ENCODE measurements around the gene UNC5A. TPM values are rescaled to one million over a fixed set of nuclear protein-coding genes. Genes with fewer than 3 reads are reported as not detected.

UNC5A gene
- total RNA-seq, 1 donor from 2014 or later: 6.1 TPM

DNA sequence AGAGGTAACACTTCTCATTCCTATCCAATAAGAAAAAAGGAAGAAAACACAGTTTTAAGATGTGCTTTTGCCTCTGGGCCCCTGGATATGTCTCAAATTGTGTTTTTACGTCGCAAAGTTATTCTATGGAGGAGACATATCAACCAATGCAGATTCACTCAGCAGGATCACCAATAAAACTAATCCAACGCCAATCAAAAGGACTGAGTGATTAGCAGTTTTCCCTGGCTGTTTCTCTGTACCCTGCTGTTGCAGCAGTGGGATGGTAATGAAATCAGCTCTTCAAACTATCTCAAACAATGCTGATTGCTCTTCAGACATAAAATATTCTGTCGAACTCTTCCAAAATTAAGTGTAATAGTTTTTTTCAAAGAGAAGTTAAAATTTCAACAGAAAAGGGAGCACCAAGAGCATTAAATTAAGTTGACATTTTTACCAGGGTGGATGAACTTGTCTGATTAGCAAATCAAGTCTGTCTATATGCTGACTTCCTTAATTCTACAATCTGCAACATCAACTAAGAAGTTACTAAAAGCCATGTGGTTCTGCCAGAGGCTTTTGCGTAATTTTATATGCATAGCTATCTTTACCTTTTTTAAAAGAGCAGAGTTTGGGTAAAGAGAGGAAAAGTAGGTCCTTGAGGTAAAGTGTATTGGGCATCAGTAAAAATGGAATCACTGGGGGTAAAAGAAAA lies 98.5 kb downstream of the UNC5A start:
- FAIRE-seq (no peak), DNase-seq (ENCODE audit: low spot score in 2 of 2) (no peak)

DNA sequence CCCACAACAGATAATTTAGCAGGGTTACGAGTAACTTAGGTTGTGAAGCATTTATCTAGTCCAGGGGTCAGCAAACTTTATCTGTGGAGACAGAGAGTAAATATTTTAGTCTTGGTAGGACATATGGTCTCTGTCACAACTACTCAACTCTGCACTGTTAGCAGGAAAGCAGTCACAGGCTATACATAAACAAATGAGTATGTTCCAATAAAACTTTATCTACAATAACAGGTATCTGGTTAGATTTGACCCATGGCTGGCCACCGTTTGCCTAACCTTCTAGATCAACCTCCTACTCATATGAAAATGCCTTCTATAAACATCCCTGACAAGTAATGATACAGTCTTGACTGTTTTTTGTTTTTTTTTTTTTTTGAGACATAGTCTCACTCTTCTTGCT lies 101.8 kb downstream of the UNC5A start:
- no peak for DNase-seq (ENCODE audit: low spot score in 2 of 2)
- FAIRE-seq: no peak

DNA sequence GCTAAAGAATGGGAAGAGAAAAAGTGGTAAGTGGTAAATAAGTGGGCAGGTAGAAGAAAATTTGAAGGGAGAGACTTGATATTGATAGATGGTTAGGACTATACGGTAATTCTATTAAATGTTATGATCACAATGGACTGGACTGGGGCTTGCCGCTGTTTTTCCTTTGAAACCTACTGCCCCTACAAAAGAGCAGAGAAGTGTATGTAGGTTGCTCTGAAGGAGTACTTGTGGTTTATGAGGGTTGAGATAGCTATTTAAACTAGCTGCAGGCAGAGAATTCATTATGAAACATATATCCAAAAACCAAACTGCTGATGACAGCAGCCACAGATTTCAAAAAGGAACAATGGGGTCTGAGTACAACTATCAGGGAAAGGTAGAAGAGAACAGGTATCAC lies 105.5 kb downstream of the UNC5A start:
- FAIRE-seq (no peak), DNase-seq (ENCODE audit: low spot score in 2 of 2) (no peak)

DNA sequence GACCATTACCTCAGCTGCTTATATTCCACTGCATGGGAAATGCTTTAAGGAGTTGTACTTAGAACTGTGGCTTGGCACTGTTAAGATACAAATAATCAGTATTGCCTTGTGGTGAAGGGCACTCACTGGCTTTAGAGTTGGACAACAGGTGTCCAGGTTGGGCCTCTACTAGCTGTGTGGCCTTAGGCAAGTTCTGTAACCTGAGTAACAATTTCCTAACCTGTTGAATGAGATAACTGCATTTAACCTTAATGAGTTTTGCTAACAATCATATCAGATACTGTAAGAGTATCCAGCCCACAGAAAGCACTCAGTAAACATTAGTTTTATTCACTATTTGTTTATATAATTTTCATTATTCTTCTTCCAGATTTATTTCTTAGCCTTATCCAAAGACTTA lies 106.0 kb downstream of the UNC5A start:
- FAIRE-seq: no peak
- no peak for DNase-seq (ENCODE audit: low spot score in 2 of 2)

DNA sequence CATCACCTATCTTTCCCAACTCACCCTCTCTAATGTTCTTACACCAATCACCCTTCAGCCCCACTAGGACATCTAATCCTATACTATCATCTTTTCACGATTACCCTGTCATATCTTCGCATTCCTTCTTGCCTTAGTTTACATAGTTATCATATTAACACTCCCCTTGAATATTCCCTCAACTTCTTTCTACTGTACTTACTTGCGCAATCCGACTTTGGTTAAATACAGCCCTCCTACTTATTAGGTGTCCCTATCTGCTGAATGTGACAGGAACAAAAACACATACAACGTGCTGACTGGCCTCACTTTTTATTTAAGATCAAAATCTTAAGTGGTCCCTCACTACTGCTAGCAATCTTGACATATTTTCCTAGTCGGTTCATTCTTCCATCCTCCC lies 108.3 kb downstream of the UNC5A start:
- FAIRE-seq (no peak), DNase-seq (ENCODE audit: low spot score in 2 of 2) (no peak)

DNA sequence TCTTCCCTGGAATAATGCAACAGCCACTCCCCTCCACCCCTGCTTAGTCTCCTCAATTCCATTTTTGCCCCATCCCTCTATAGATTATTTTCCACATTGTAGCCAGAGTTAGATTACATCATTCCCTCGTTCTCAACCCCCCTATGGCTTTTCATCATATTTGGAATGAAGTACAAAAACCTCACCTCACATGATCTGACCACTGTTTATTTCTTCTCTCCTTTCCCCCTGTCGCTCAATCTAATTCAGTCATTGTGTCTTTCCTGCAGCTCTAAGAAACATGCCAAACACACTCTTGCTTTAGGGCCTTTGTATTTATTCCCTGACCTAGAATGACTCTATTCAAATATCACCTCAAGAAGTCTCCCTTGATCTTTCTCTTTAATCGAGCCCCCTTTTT lies 111.4 kb downstream of the UNC5A start:
- FAIRE-seq: no peak

DNA sequence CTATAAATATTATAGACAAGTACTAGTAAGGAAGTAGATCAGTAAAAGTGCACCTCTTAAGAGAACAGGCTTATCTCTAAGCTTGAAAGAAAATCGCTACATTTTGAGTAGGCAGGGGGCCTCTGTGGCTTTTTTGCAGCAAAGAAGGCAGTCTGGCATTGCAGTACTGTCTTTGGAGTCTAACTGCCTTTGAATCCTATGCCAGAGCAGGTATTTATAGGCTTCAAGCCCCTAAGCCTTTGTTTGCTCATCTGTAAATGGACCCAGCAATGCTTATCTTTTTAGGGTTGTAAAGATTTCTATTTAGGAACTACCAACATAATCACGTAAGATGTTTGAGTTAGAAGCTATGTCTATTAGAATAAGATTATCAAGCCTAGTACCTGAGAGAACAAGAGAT lies 112.5 kb downstream of the UNC5A start:
- FAIRE-seq (no peak), DNase-seq (ENCODE audit: low spot score in 2 of 2) (no peak)

More for the DNA sequence above, 111.4 kb downstream of the UNC5A start:
- DNase-seq (ENCODE audit: low spot score in 2 of 2): no peak

DNA sequence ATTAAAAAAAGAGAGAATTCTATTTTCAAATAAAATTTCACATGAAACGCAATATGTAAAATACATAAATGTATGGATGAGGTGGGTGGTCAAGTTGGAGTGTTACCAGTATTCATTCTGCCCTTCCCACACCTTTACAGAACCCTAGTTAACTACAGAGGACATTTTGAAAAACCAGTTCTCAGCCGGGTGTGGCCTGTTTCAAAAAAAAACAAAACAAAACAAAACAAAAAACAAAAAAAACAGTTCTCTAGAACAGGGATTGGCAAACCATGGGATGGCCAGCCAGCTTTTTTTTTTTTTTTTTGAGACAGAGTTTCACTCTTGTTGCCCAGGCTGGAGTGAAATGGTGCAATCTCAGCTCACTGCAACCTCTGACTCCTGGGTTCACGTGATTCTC lies 117.2 kb downstream of the UNC5A start:
- FAIRE-seq (no peak), DNase-seq (ENCODE audit: low spot score in 2 of 2) (no peak)

DNA sequence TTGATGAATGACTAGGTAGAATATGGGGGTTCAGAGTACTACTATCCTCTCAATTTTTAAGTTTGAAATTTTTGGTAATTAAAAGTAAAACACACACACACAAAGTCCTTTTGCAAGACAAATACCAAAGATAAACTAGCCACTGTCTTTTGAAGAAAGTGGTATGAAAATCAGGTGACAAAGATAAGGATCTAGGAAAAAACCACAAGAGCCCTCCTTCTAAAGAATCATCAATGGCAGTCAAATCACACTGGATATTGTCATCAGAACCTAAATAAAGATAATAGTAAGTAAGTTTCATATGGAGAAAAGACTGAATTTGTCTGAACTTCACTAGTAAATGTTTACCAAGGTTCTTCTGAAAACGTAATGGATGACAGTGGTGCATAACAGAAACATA lies 119.3 kb downstream of the UNC5A start:
- DNase-seq (ENCODE audit: low spot score in 2 of 2) (no peak), FAIRE-seq (no peak)

Other genes with a start within 250 kb of the UNC5A start
- gene GPRIN1, start 200.4 kb upstream of the UNC5A start, total RNA-seq: 101 TPM
- 15.5 TPM for gene SNCB, start 180.0 kb upstream of the UNC5A start, total RNA-seq
- under 0.01 TPM for gene EIF4E1B, start 179.9 kb upstream of the UNC5A start, total RNA-seq
- 21.2 TPM for gene TSPAN17, start 163.1 kb upstream of the UNC5A start, total RNA-seq
- 0.41 TPM for gene HK3, start 88.8 kb downstream of the UNC5A start, total RNA-seq
- 109 TPM for gene UIMC1, start 196.2 kb downstream of the UNC5A start, total RNA-seq
- gene ZNF346, start 212.1 kb downstream of the UNC5A start, total RNA-seq: 28.5 TPM

Data from frontal cortex (tissue), 4 donors.